Ovary (tissue), 3 donors: Measurements from ENCODE around the gene AGPAT2.

ENCODE experiments used
- EP300 ChIP-seq: sonication (generic); formaldehyde crosslinking; IDR thresholded peaks from one replicate; pipeline ENCODE4 v1.6.1; 2017; ENCODE audit warnings: antibody characterized with exemption
- POLR2A ChIP-seq: fragments of 450-650 bp; IDR thresholded peaks from one replicate; pipeline ENCODE4 v1.6.1; 2017; ENCODE audit warnings: antibody characterized with exemption, mild to moderate bottlenecking, moderate library complexity
- TF ChIP-seq, protein P1 (sequence below), 3 donors: fragments of 450-650 bp in 2 of 3; fragments of 200-600 bp in 1 of 3; IDR thresholded peaks; one replicate each; pipeline versions ENCODE4 v1.5.1 to v1.8.0; 2016 to 2022; ENCODE audit warnings: antibody characterized with exemption in 3 of 3, mild to moderate bottlenecking in 1 of 3
- donor health status: DM: no; HTN: no; CAD: no.

DNA sequence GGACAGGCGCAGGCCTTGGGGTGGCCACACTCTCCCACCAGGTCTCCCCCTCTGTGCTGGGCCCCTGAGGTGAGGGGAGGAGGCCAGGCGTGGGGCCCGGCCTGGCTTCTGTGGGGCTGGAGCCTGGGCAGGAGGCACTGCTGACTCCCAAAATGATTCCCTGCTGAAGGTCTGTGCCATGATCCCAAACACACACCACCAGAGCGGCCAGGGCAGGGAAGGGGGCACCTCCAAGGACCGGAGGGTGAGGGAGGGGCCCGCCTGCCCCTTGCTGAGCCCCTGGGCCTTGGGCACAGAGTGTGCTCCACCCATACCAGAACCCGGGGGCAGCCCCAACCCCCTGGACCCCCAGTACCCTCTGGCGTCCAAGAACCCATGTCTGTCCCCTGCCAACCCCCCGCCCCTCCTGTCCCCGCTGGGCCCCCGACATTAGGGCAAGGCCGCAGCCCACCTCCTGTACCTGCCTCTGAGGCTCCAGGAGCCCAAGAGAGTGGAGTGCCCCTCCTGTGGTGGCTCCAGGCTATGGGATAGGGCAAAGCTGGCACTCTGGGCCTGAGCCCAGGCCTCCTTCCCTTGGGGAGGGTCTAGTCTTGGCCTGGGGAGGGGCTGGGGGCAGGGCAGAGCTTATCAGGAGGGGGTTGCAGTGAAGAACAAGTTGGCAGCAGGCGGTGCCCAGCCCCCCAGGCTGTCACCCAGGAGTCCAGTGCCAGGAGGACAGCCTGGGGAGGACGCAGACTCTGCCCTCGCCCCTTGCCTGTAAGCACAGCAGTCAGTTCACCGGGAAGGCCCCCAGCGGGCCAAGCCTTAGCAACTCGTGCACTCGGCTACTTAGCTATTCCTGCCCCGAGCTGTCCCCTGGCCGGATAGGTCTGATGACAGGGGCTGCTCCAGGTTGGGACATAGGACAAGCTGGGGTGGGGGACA lies 27.1 kb downstream of the AGPAT2 start:
- TF ChIP-seq, protein P1, sequence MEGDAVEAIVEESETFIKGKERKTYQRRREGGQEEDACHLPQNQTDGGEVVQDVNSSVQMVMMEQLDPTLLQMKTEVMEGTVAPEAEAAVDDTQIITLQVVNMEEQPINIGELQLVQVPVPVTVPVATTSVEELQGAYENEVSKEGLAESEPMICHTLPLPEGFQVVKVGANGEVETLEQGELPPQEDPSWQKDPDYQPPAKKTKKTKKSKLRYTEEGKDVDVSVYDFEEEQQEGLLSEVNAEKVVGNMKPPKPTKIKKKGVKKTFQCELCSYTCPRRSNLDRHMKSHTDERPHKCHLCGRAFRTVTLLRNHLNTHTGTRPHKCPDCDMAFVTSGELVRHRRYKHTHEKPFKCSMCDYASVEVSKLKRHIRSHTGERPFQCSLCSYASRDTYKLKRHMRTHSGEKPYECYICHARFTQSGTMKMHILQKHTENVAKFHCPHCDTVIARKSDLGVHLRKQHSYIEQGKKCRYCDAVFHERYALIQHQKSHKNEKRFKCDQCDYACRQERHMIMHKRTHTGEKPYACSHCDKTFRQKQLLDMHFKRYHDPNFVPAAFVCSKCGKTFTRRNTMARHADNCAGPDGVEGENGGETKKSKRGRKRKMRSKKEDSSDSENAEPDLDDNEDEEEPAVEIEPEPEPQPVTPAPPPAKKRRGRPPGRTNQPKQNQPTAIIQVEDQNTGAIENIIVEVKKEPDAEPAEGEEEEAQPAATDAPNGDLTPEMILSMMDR (IDR thresholded peaks at IDR 0.05): no peak
- TF ChIP-seq POLR2A: no peak
- no peak for TF ChIP-seq EP300
